Renal pelvis (tissue), 4 donors: Measurements from ENCODE around the gene SPRN. TPM values are rescaled to one million over a fixed set of nuclear protein-coding genes. Genes with fewer than 3 reads are reported as not detected.

Source experiments
- DNase-seq: peaks from one replicate; pipeline ENCODE4 v3.0.0-alpha.2; 2013
- polyA plus RNA-seq, 3 donors: library from polyadenylated mRNA; unstranded; fragments of 120-200 nt; gene quantifications; one replicate each; pipeline ENCODE4 v1.2.1, GENCODE V29; 2013; ENCODE audit not compliant: insufficient read length in 3 of 3

Gene SPRN
- polyA plus RNA-seq, 3 donors = 4.6 to 6.7 (median 6.1) TPM

DNA sequence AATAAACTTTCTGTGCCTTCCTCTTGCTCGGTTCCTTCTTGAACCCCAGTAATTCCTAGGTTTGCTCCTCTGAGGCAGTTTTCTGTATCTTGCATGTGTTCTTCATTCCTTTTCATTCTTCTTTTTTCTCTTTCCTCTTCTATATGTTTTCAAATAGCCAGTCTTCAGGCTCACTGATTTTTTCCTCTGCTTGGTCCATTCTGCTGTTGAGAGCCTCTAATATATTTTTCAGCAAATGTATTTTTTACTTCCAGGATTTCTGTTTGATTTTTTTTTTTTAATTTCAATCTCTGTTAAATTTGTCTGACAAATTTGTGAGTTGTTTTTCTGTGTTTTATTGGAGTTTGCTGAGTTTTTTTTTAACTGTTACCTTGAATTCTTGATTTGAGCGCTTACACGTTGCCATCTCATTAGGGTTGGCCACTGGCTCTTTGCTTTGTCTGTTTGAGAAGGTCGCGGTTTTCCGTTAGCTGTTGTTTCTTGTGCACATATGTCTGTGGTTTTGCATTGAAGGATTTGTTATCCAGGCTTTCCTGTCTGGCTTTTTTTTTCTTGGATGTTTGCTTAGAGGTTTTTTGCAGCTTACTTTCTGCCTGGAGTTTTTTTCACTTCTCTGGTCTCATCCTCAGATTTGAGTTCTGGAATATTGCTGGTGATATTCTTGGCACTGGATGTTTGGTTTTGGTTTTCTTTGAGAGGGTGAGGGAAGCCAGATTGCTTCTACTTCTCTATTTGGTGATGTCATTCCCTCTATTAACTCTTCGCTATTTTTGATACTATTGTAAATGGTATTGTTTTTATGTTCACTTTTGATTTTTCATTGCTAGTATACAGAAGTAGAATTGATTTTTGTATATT lies 12.7 kb downstream of the SPRN start:
- DNase-seq = no peak

DNA sequence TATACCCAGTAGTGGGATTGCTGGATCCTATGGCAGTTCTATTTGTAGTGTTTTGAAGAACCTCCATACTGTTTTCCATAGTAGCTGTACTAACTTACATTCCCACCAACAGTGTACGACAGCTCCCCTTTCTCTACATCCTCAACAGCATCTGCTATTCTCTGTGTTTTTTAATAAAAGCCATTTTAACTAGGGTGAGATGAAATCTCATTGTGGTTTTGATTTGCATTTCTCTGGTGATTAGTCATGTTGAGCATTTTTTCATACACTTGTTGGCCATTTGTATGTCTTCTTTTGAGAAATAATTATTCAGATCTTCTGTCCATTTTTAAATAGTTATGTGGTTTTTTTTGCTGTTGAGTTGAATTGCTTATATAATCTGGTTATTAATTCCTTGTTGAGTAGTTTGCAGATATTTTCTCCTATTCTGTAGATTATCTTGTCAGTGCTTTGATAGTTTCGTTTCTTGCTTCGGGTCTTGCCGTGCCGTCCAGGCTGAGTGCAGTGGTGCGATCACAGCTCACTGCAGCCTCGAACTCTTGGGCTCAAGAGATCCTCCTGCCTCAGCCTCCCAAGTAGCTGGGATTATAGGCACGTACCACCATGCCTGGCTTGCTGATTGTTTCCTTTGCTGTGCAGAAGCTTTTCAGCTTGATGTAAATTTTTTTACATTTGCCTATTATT lies 18.4 kb downstream of the SPRN start:
- DNase-seq = no peak

- no peak for DNase-seq
Measured at GRCh38 chr10:133405272-133405671, 19.2 kb downstream of the SPRN start.

DNA sequence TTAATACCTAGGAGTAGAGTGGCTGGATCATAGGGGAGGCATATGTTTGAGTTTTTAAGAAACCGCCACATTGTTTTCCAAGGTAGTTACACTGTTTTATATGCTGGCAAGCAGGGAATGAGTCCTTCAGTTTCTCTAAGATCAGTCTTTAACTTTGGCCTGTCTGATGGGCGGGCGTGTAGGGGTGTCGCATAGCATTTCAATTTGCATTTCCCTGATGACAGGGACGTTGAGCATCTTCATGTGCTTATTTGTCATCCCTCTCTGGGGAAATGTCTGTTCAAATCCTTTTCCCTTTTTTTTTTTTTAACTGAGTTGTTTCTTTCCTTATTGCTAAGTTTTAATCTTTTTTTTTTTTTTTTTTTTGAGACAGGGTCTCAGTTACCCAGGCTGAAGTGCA lies 20.6 kb downstream of the SPRN start:
- no peak for DNase-seq

DNA sequence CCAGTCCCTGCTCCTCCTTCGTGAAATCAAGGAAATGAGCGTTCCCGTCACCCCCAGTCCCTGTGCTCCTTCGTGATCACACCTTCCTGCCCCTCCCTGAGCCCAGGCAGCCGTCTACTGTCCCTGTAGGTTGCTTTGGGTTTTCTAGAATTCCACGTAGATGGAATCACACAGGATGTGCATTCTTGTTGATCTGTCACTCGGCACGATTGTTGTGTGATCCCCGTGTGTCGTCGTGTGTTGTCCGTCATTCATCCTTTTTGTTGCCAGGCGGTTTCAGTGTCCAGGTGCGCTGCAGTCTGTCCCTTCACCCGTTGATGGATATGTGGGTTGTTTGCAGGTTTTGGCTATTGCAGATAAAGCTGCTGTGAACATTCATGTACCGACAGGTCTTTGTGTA lies 21.1 kb downstream of the SPRN start:
- DNase-seq = no peak

DNA sequence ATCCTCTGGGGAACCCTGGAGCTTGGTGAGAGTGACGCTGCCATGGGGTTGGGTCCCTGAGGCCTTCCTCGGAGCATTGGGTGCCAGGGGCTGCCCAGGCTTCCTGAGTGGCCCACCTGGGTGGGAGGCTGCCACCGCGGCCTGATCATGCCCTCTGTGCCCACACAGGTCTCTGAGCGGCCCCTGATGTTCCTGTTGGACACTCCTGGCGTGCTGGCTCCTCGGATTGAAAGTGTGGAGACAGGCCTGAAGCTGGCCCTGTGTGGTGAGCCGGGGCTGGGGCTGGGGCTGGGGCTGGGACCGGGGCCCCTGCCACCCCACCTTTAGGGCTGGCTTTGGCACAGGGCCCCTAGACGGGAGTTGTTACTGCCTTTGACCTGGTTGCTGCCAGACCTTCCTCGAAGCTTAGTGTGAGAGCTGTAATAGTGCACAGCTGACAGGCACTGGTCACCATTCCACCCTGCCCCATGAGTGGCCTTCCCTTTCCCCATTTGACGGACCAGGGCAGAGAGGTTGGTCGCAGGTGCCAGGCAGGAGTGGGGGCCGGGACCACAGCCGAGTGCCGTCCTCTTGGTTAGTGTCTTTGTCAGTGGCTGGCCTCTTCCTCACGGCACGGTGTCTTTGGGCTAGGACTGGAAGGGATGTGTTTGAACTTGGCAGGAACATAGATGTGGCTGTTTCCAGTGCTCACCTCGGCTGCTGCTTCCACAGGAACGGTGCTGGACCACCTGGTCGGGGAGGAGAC lies 22.3 kb downstream of the SPRN start:
- DNase-seq = no peak

GRCh38 chr10:133401500-133401899 lies 22.9 kb downstream of the SPRN start:
- DNase-seq = no peak

GRCh38 chr10:133400624-133401424 lies 23.6 kb downstream of the SPRN start:
- DNase-seq = no peak

- no peak for DNase-seq
Measured at GRCh38 chr10:133399123-133399601, 25.3 kb downstream of the SPRN start.

DNA sequence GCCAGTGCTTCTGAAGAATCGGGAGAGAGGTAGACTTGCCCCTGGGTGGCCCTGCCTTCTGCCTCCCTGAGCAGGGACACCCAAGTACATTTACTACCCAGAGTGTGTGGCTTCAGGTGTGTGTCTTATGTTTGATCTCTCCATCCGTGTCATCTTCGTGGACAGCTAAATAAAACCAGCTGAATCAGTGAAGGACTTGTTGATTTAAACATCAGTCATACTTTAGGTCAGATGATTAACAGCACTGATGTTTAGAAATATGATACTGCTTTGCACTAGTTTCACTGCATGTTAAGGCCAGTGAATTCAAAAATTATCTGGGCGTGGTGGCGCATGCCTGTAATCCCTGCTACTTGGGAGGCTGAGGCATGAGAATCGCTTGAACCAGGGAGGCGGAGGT lies 26.5 kb downstream of the SPRN start:
- DNase-seq = no peak

DNA sequence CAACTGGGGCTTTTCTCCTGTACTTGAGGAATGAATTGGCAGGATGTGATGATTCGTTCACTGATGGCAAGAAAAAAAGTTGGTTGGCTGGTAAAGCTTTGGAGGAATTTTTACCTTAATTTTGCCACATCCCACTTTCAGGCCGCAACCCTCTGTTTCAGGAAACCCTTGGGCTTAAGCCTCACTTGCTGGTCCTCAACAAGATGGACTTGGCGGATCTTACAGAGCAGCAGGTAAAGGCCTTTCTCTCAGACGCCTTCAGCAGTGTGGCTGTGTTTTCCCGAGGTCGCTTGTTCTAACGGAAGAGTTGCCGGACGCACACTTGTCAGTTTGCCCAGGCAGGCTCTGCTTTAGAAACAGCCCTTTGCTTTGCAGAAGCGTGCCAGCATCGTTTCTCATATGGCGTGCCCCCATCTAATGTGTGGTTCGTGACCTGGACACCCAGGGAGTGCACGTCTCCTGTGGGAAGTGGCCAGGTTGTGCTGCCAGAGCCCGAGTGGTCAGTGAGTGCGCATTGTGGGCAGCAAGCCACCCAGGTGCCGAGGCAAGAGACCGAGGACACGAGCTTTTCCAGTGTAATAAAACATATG lies 28.3 kb downstream of the SPRN start:
- no peak for DNase-seq

DNA sequence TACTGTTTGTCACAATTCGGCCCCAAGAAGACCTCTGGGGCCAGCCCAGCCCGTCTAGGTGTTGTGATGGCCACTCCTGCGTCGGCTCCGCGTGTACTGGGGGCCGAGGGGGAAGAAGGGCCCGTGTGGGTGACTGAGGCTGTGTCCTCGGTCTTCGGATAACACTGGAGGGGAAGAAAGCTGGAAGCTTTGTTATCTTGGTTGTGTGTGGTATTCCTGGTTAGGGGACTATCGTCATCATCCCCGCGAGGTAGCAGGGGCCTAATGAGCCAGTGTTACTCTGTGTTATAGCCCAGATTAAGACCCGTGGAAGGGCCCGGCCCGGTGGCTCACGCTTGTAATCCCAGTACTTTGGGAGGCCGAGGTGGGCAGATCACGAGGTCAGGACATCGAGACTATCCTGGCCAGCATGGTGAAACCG lies 29.6 kb downstream of the SPRN start:
- DNase-seq = no peak

- peak; percentile 94 for DNase-seq
Measured at GRCh38 chr10:133394064-133394663, 30.3 kb downstream of the SPRN start, which contains the start of gene MTG1. TSS of gene MTG1 (plus strand) at chr10:133394157. CDS start at chr10:133394221, 64 bp downstream.

DNA sequence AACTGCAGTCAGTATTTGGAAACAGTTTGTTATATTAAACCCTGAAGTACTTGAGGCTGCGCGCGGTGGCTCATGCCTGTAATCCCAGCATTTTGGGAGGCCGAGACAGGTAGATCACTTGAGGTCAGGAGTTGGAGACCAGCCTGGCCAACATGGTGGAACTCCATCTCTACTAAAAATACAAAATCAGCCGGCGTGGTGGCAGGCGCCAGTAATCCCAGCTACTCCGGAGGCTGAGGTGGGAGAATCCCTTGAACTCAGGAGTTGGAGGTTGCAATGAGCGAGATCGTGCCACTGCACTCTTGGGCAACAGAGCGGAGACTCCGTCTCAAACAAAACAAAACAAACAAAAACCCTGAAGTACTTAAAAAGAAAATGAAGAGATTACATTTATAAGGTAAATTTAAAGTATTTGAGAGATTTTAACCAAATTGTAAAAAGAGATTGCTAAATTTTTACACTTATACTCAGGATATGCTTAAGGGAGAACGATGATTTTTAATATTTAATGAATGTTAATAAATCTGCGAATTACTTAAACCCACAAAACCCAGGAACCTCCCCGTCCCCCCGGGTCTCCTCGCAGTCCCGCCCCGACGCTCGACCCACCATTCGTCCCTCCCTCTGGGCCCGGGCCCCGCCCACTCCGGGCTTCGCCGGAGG lies 30.9 kb downstream of the SPRN start:
- DNase-seq = peak; percentile 20

GRCh38 chr10:133391761-133392518 lies 32.5 kb downstream of the SPRN start:
- no peak for DNase-seq

- DNase-seq = no peak
Measured at GRCh38 chr10:133391249-133391635, 33.2 kb downstream of the SPRN start.

DNA sequence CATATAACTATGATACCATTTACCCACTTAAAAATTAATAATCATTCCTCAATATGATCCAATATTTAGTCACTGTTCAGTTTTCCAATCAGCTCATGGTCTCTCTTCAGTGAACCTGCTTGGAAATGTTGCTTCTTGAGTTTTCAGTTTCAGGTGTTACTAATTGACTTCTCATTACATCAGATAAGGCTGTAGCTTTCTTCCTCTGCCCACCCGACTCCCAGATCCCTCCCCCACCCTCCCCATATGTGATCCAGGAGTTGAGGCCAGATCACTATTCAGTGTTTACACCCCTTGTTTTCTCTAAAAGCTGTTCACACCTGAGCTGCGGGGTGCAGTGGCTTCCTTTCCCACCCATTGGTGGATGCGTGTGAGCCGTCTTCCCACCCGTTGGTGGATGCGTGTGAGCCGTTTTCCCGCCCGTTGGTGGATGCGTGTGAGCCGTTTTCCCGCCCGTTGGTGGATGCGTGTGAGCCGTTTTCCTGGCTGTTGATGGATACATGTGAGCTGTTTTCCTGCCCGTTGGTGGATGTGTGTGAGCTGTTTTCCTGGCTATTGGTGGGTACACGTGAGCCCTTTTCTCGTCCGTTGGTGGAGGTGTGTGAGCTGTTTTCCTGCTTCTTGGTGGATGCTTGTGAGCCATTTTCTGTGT lies 33.7 kb downstream of the SPRN start:
- DNase-seq = no peak

DNA sequence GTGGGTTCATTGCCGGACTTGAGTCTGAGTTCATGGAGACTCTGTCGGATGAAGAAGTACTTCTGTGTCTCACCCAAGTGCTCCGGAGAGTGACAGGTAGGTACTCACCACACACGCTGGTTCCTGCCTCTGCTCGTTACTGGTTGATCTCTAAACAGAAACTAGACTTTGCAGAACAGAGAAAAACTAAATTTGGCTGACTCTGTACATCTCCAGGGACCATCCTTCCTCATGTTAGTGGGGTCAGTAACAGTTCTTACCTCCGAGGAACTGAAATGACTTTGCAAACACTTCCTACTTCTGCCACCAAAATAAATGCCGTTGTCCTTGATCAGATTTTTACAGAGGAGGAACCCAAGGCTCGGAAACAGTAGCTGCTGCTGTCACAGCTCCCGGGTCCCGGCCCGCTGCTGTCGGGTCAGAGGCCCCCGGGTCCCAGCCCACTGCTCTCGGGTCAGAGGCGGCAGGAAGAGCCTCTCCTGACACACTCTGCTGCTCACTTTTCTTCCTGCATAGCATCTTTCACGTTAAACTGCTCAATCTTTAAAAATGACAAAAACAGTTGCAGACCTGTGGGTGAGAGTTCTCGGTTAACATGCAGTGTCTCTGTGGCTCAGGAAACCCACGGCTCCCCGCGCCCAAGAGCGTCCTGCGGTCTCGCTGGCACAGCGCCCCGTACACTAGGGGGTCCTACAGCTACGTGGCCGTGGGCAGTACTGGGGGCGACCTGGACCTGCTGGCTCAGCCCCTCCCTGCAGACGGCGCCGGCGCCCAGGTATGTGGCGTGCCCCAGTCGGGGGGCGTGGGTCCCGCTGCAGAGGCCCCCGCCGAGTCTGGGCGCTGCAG lies 35.2 kb downstream of the SPRN start:
- no peak for DNase-seq
